ENCODE results near the gene HECW1.
"Not testable (repeated sequence)": the region's sequence is repeated elsewhere in the genome, so short reads cannot be mapped to it uniquely, and the experiment has no call there.

Gene HECW1

DNA sequence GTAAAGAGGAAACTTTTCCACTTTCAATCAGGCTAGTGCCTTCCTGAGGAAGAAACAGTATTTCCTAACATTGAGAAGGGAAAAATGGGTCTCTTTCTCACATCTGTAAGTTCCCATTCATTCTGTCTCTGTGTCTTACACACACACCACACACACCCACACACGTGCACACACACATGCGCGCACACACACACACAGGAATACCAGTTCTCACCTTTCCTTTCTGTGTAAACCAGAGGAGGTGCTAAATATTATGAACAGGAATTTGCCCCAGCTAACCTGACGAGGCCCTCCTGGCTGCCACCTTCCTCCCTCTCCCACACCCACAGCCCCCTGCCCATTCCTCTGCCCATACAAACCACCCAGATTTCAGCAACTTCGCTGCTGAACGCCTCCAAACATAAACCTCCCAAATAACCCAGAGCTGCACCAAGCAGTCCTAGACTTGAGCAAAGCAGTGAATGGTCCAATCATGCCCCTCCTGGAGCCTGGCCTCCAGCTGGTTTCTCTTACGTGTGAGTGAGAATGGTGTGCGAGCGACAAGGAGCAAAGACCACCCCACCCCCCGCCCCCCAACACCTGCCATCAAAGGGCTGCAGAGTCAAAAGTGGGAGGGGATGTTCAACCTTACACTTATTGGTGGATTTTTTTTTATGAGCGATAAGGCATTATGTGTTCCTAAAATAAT, 190.5 kb downstream of the HECW1 start:
- in situ Hi-C loops (cut with MboI; ENCODE audit: low sequenced_read_pairs): no loop called here

DNA sequence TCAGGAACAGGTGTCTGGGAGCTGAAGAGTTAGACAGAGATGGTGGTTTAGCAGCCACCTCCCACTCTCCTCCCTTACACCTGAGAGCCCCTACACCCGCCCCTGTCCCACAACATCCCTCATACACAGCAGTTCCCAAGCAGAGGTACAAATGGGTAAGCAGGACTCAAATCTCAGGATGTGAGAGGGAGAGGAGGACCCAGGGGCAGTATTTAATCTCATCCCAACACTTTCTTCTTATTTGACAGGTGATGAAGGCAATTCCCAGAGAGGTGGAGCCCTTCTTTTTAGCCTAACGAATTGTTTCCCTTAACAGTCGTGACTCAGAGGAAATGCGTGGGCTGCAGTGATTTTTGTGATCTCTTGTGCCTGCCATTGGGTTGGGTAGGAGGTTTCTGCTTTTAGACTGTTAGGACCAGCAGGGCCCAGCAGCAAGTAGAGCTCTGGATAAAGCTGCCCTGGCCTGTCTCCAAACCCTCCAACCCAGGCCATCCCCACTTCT, 191.3 kb downstream of the HECW1 start:
- in situ Hi-C loops (cut with MboI; ENCODE audit: low sequenced_read_pairs): no loop called here

DNA sequence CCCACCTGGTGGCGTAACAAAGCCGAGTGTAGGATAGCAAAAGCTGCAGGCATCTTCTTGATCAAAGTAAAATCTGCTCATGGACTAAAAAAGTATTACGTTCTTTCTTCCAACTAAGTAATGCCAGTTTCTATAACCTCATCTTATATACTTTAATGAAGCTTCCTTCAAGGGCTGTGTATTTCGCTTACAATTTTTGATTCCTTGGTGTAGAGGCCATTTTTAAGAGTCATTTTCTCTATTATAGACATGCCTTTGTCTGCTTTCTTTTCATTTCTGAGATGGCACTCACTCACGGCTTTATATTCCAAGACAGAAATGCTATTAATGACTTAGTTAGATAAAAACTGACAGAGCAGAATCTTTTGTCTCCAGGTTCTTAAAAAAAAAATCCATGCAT, 194.0 kb downstream of the HECW1 start:
- in situ Hi-C loops (cut with MboI; ENCODE audit: low sequenced_read_pairs): no loop called here

DNA sequence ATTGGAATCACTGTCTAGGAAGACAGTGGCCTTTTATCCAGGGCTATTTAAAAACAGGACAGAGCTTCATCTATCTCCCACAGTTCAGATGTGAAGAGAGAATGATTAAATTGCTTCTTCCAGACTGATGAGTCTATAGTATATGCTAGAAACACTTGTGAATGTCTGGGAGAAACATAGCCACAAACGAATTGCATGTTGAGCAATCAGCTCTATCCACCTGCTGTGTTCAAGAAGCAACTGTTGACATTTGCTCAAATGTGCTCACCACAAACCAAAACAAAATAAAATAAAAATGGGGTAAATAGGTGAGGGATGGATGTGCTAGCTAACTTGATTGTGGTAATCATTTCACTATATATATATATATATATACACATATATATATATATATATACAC, 195.1 kb downstream of the HECW1 start:
- in situ Hi-C loops (cut with MboI; ENCODE audit: low sequenced_read_pairs): no loop called here

DNA sequence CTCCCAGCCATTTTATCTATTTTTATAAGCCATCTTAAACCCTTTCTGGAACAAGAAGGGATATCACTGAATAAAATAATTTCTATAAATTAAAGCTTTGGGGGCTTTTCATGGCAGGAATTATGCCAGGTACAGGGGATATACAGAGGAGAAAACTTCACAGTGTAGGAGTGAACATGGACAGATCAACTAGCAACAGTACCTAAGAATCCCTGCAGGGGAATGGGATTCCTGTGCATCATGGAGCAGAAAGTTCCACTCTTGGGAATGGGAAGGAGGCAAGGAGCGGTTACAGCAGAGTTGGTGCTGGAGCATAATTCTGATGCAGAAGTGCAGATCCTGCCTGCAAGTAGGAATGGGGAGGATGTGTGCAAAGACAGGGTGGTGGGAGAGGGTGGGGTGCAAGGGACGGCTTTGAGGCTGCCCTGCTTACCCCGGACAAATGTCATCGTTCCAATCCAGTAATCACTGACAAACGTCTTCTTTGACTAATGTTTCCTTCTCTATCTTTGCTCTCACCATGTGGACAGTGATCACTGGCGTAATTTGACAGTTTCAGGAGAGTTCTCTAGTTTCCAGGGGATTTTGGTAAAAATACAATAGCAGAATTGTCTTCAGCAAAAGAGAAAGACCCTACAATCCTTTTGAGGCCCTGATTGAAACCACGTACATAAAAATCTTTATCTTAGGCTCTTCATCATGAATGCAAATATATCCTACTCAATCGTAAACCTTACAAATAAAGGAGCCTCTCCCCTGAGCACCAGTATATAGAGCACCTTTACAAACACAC, 196.7 kb downstream of the HECW1 start:
- in situ Hi-C loops (cut with MboI; ENCODE audit: low sequenced_read_pairs): no loop called here

DNA sequence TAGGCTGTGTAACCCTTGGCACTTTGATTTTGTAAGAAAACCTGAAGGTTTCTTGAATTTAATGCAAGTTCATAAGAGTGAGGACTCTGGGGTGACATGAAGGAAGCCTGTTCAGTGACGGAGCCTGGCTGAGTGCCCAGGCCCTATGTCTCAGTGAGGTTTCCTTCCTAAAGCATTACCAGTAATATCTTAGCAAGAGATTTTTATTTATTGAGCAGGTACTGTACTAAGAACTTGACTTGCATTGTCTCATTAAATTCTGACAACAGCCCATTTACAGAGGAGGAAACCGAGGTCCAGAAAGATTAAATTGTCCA, 197.2 kb downstream of the HECW1 start:
- in situ Hi-C loops (cut with MboI; ENCODE audit: low sequenced_read_pairs): no loop called here

DNA sequence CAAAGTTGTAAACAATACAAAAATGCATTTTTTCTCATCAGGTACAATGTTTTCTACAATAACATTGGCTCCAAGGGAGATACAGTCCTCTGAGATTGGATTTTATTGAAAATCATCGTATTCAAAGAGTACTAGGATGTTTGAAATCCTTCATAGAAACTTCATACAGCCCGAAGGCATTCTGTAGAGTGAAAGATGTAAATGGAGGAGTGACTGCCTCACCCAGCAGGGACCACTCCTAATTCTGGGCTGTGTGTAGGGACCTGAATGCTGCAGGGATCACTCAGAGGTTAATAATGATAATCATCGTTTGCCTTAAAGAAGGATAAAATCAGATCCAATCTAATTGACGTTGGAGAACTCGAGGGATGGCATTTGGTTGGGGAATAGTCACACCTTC, 198.6 kb downstream of the HECW1 start:
- in situ Hi-C loops (cut with MboI; ENCODE audit: low sequenced_read_pairs): no loop called here

DNA sequence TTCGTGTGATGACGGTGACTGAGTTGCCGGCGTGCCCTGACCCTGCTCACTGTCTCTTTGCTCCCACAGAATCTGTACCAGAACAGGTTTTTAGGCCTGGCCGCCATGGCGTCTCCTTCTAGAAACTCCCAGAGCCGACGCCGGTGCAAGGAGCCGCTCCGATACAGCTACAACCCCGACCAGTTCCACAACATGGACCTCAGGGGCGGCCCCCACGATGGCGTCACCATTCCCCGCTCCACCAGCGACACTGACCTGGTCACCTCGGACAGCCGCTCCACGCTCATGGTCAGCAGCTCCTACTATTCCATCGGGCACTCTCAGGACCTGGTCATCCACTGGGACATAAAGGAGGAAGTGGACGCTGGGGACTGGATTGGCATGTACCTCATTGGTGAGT, 199.2 kb downstream of the HECW1 start:
- in situ Hi-C loops (cut with MboI; ENCODE audit: low sequenced_read_pairs): no loop called here

DNA sequence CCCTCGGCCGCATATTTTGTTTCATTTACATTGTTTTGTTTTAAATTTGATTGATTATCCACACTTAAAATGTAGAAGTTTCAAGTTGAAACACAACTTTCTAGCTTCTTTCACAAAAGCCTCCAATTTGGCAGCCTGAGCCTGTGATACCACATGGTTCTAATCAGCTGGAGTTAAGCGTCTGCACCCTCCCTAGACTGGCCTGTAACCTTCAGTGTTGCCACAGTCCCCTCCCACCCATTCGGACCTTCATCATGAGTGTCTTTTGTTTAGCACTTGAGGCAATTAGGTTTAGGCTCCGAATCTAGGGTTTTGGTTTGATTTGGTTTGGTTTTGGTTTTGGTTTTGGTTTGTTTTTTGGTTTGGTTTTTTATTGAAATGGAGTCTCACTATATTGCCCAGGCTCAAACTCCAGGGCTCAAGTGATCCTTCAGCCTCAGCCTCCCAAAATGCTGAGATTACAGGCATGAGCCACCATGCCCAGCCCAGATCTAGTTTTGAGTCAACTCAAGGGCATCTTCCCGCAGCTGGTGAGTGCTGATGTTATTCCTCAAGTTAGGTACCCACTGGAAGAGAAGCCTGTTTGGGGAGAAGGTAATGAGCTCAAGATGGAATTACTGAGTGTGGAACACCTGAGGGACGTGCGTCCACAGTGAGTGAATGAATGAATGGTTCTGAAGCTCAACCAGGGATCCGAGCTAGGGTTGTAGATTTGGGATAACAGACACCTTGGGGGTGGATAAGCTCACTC, 201.4 kb downstream of the HECW1 start:
- in situ Hi-C loops (cut with MboI; ENCODE audit: low sequenced_read_pairs): no loop called here

DNA sequence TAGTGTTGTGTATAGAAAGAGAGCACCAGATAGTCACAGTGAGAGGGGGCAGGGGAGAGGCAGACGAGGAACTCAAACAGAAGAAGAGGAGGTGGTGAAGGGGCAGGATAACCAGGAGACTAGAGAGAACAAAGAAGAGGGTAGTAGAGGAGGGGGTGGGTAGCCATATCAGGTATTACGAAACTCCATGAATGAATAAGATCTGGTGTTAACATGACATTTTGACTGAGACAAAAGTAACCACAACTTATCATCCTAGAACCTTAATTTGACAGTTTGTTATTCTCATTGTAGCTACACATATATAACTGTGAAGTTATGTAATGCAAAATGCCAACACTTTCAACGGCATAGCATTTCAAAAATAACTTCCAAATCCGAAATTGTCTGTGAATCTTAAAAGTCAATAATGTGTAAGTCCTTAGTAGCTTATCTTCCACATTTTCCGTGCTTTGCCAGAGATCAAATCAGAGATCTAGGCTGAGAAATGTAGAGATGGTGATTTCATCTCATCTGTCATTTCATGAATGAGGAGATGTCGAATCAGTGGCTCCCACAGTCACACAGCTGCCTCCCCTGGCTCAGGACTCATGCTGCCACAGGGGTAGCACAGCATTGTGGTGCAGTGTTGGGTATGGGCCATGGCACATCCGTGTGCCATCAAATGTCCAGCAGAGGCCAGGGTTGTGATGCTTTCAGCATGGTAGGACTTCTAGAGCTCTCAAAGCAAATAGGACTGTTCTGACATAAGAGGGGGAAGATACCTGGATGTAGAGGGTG, 202.1 kb downstream of the HECW1 start:
- in situ Hi-C loops (cut with MboI; ENCODE audit: low sequenced_read_pairs): no loop called here

DNA sequence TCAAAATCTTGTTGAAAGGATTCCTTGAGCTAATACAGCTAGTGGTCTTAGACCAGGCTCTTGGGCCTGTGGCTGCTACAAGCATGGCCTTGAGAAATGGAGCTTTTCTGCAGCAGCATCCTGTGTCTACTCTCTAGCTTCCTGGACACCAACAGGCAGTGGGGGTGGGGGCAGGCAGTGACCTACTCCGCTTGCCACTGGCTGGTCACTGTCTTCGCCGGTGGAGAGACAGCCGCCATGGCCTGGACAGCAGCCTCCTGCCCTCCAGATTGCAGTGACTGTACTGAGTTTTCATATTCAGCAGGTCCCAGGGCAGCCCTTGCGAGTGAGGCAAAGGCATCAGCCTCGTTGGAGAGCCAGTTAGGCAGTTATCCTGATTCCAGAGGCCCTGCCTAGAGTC, 204.6 kb downstream of the HECW1 start:
- in situ Hi-C loops (cut with MboI; ENCODE audit: low sequenced_read_pairs): no loop called here

DNA sequence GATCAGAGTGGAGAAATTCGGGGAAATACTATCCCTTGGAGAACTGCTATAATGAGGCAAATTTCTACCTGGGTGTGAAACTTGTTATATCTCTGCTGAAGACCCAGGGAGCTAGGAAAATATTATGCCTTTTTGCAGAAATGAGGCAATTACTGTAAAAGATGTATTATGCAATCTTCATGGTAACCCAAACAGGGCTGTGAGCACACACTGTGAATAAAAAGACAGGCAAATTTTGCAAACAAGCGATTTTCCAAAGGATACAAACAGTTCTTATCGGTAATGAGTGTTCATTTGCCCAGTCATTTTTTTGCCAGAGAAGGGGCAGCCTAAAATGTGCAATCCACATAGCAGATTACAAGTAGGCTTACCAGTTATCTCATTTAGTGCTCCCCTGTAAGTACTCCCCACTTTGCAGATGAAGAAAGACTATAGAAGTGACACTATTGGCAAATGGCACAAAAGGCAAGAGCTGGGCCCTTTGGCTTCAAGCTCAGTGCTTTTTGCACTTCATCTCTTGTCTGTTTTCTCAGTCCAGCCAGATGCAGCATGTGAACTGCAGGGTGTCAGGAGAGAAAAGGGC, 205.8 kb downstream of the HECW1 start:
- in situ Hi-C loops (cut with MboI; ENCODE audit: low sequenced_read_pairs): no loop called here

DNA sequence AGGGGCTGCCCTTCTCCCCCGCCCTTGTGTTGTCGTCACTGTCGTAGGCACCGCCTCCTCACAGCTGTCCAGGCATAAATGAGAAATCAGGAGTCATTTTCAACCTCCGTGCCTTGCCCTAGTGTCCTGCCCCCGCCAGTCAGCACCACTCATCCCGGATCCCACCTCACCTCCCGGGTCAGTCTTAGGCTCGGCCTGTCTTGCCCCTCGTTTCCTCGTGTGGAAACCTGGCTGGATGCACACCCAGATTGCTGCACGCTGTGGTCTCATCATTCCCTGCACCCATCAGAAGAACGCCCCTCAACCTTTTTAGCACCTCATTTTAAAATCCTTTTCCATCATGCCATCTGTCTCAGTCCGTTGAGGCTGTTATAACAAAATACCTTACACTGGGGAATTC, 213.1 kb downstream of the HECW1 start:
- in situ Hi-C loops (cut with MboI; ENCODE audit: low sequenced_read_pairs): no loop called here

DNA sequence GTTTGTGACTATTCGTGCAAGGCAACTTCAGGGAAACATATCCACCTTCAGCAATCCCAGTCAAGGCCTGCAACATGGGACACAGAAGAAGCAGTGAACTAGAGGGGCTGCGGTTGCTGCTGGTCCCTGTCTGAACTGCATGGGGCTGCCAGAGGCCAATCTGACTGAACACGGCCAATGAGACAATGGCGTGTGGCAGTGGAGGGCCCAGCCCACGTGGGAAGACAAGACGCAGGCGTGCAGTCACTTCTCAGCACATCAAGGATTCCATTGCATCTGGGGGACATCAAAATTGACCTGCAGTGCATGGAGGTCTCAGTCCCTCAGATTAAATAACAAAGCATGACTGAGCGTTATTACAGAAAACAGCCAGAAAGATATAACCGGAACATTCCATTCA, 215.9 kb downstream of the HECW1 start:
- in situ Hi-C loops (cut with MboI; ENCODE audit: low sequenced_read_pairs): no loop called here

DNA sequence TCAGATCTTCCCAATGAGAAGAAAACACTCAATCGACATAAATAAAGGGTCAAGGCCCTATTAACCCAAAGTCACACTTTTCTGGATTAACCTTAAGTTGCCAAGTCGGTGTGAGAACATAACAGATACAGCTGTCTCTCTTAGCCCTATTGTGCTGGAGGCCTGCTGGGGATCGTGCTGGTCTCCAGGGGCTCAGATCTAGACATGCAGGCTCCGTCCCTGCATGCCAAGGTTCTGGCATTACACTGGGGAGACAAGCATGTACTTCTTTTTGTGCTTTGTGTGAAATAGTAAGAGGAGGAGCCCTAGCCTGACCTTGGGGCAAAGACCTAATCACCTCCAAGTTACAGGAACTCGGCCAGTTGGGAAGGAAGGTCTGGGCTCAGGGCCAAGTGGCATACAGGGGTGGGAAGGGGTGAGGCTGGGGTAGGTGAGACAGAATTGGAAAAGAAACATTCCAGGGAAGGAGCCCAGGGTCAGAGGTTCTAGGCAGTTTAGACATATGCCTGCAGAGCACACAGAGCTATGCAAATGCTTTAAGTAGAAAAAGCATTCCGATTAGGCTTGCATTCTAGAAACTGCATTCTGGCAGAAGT, 216.4 kb downstream of the HECW1 start:
- in situ Hi-C loops (cut with MboI; ENCODE audit: low sequenced_read_pairs): no loop called here

DNA sequence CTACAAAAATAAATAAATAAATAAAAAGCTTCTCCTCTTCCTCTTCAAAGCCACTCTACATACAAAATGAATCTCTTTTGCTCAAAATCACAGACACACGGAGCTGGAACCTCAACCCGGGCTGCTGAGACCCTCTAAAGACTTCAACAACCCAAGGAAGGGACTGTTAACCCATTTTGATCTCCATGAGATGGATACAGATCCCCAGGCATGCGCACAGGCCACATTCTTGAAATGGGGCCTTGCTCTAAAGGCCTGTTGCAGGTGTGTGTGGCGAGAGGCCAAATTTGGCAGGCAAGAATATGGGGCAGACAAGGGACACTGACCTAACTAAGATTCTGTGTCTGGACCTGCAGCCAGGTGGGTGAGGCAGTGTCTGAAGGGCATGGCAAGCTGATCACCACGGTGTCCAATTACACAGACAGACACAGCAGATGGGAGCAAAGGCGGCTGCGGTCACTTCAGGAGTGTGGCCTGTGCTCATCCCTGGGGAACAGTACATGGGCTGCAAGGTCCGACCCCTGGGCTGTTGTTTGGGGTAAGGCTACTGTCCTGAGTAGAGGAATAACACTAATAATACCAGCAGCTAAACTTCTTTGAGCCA, 219.8 kb downstream of the HECW1 start:
- in situ Hi-C loops (cut with MboI; ENCODE audit: low sequenced_read_pairs): no loop called here

DNA sequence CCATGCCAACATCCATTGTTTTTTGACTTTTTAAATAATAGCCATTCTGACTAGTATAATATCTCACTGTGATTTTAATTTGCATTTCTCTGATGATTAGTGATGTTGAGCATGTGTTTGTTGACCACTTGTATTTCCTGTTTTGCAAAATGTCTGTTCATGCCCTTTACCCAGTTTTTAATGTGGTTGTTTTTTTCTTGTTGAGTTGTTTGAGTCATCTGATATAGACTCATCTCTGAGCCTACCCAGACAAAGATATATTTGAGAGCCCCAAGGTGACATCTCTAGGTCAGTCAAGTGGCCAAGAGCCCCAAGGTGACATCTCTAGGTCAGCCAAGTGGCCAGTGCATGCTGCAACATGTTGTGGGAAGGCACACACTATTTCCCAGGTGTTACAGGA, 224.7 kb downstream of the HECW1 start:
- in situ Hi-C loops (cut with MboI; ENCODE audit: low sequenced_read_pairs): no loop called here

DNA sequence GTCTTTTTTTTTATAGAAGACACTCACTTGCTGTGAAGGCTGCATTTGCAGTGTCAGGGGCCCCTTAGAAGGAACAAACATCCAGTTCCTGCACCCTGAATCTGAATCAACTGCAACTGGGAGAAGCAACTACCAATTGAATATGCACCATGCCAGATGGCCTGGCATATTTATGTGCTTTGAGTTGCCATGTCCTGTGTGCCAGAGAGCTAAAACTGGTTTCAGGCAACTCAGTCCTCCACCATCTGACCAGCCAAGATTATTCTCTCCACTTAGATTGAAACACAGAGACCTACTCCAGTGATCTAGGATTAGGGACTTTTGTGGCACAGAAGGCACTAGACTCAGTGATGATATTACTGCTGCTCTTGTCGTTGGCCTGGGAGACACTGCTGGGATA, 225.4 kb downstream of the HECW1 start:
- in situ Hi-C loops (cut with MboI; ENCODE audit: low sequenced_read_pairs): no loop called here

DNA sequence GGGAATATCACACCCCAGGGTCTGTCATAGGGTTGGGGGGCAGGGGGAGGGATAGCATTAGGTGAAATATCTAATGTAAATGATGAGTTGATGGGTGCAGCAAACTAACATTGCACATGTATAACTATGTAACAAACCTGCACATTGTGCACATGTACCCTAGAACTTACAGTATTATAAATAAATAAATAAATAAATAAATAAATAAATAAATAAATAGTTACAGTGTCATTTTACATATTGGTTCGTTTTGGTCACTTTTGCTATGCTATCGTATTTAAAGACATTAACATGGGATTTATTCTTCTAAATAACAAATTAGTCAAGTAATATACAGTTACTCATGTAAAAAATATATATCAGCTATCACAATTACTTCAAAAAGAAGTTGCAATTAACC, 228.7 kb downstream of the HECW1 start:
- in situ Hi-C loops (cut with MboI; ENCODE audit: low sequenced_read_pairs): no loop called here

DNA sequence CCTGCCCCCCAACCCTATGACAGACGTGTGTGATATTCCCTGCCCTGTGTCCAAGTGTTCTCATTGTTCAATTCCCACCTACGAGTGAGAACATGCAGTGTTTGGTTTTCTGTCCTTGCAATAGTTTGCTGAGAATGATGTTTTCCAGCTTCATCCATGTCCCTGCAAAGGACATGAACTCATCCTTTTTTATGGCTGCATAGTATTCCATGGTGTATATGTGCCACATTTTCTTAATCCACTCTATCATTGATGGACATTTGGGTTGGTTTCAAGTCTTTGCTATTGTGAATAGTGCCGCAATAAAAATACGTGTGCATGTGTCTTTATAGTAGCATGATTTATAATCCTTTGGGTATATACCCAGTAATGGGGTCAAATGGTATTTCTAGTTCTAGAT, 231.0 kb downstream of the HECW1 start:
- in situ Hi-C loops (cut with MboI; ENCODE audit: low sequenced_read_pairs): not testable (repeated sequence)

Data from HL-60/S4 (cell line).